ENCODE results near the gene RYR2. TPM values are rescaled to one million over a fixed set of nuclear protein-coding genes. Genes with fewer than 3 reads are reported as not detected.

Gene RYR2
- total and polyA plus RNA-seq, 9 of the 15 experiments (the other 6 are each of a cell fraction or from before 2014, with no cell fraction given) = 0.03 to 0.42 (median 0.14) TPM

GRCh38 chr1:237261198-237261597, 219.2 kb downstream of the RYR2 start (continued):
- TF ChIP-seq THRA (IDR thresholded peaks at IDR 0.05) (no peak), CHCHD3 (CRISPR knock-in tag; IDR thresholded peaks at IDR 0.05) (no peak), CTBP1 (IDR thresholded peaks at IDR 0.05; ENCODE audit: borderline replicate concordance) (no peak), NEUROD1 (IDR thresholded peaks at IDR 0.05; ENCODE audit: borderline replicate concordance, low read depth, low read length, partially characterized antibody) (no peak), LARP7 (IDR thresholded peaks at IDR 0.05) (no peak), ZBTB11 (CRISPR knock-in tag; IDR thresholded peaks at IDR 0.05) (no peak), TCF7 (IDR thresholded peaks at IDR 0.05; ENCODE audit: borderline replicate concordance) (no peak), JUN (IDR thresholded peaks at IDR 0.05; ENCODE audit: borderline replicate concordance, low read depth, low read length) (no peak), JUN (CRISPR knock-in tag; IDR thresholded peaks at IDR 0.05; ENCODE audit: borderline replicate concordance) (no peak), PRDM10 (IDR thresholded peaks at IDR 0.05; ENCODE audit: partially characterized antibody) (no peak), ATF3 (IDR thresholded peaks at IDR 0.05) (no peak), ATF3 (CRISPR knock-in tag; conservative IDR thresholded peaks at IDR 0.05) (no peak)
- TF ChIP-seq, protein P1, sequence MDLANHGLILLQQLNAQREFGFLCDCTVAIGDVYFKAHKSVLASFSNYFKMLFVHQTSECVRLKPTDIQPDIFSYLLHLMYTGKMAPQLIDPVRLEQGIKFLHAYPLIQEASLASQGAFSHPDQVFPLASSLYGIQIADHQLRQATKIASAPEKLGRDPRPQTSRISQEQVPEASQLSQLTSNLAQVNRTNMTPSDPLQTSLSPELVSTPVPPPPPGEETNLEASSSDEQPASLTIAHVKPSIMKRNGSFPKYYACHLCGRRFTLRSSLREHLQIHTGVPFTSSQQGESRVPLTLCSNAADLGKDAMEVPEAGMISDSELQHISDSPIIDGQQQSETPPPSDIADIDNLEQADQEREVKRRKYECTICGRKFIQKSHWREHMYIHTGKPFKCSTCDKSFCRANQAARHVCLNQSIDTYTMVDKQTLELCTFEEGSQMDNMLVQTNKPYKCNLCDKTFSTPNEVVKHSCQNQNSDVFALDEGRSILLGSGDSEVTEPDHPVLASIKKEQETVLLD (IDR thresholded peaks at IDR 0.05) = no peak
